ENCODE results near the gene PKP2.
A peak's percentile ranks its signal among the peaks of the same experiment; 100 is the strongest.
"Not testable (repeated sequence)": the region's sequence is repeated elsewhere in the genome, so short reads cannot be mapped to it uniquely, and the experiment has no call there.

PKP2 gene

DNA sequence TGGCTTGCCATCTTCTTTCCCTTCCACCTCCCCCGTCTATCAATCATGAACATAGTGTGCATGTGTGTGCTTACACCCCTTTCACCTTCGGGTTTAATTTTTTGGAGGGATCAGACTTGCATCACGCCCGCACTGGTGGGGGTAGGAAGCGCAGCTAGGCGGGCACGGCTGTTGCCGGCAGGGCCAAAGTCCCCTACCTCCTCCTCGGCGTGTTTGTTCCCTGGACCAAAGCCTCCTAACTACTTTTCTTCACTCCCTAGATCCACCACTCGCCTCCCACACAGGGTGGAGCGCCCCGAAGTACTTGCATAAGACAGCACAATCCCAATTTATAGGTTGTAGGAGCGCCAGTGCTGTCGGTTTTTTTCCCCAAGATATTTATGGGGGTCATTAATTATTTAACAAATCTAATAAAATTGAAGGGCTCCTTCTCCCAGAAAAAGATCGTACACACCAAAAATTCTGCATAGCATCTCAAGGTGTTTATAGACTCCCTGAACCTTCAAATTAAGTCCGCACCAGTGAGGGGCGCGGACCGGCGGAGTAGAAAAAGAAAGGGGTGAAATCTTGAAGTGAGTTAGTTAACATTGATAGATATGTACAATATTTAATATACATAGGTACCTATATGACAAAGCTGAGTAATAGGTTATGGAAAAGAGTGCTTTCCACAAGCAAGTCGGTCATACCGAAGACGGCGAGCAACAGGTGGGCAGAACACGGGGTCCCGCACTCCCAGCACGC, 717 bp downstream of the PKP2 start:
- no peak for DNase-seq

GRCh38 chr12:32894566-32894965, 2.0 kb downstream of the PKP2 start:
- no peak for DNase-seq

GRCh38 chr12:32893458-32893857, 3.1 kb downstream of the PKP2 start:
- DNase-seq: no peak

DNA sequence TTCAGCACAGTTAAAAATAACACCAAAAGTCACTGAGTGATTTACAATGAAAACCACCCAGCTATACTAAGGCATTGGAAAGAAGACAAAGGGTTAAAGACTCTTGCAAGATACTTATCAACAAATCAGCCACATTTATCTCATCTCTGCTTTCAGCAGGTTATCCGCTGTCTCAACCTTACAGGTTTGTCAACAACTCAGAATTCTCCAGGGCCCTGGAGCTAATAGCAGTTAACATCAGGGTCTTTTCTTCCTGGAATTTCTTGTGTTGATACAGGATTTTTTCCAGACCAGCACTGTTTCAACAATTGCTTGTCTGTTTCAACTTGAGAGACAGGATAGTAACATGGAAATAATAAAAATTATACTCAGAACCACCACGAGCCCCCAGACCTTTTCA, 3.5 kb downstream of the PKP2 start:
- no peak for DNase-seq

- DNase-seq: not testable (repeated sequence)
These were observed 4.2 kb downstream of the PKP2 start for GRCh38 chr12:32892369-32892768.

DNA sequence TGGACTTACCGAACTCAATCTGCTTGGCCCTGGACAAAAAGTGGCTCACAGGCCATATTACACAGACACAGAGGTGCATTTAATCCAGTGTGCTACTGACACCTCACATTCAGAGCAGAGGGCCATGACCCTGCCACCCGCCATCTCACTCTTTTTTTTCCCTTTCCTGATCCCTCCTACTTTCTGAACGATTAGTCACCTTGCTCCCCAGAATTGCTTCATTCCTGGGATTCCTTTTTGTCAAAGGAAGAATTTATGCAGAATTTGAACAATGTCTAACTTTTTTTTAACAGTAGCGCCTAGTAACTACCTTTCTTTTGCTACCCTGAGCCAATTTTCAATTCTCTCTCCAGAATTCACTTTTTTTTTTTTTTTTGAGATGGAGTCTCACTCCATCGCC, 4.6 kb downstream of the PKP2 start:
- peak; percentile 15 for DNase-seq

- no peak for DNase-seq
These were observed 5.1 kb downstream of the PKP2 start for GRCh38 chr12:32891526-32891925.

- peak; percentile 35 for DNase-seq
These were observed 7.4 kb downstream of the PKP2 start for GRCh38 chr12:32889011-32889760.

DNA sequence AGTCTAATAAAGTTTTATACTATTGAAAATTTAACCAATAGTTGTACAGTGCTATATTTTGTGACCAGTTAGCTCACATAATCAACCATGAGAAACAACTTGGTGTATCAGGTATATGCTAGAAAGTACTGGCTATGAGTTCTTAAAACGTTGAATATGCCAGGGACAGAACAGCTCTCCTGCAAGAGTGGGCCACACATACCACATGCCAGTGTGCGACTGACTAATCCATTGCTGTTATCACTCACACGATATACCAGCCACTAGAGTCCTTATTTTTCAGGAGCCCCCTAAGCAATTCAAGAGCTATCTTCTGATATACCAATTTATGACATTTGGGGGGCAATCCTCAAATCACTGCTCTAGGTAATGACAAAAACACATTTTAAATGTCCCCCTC, 9.5 kb downstream of the PKP2 start:
- DNase-seq: no peak

- no peak for DNase-seq
These were observed 10.7 kb downstream of the PKP2 start for GRCh38 chr12:32885831-32886230.

DNA sequence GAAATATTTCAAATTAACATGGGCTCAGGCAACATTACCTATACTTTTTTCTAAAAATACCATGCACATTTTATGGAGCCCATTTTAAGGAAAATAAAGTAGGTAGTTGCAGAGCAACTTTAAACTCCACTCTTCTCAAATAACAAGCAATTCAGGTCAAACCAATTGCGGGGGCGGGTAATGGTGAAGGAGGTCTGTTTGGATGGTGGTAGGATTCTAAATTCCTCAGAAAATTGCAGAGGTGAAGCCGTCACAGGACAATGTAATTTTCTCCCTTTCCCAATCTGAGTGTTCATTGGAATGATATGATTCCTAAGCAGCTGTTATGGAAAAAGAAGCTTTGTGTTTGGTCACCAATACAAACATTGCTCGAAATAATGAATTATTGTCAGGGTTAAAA, 11.6 kb downstream of the PKP2 start:
- DNase-seq: no peak

GRCh38 chr12:32881702-32882101, 14.9 kb downstream of the PKP2 start:
- DNase-seq: no peak

- DNase-seq: no peak
These were observed 15.5 kb downstream of the PKP2 start for GRCh38 chr12:32881107-32881506.

- not testable (repeated sequence) for DNase-seq
These were observed 17.5 kb downstream of the PKP2 start for GRCh38 chr12:32879066-32879465.

GRCh38 chr12:32877601-32878459, 18.7 kb downstream of the PKP2 start:
- no peak for DNase-seq

DNA sequence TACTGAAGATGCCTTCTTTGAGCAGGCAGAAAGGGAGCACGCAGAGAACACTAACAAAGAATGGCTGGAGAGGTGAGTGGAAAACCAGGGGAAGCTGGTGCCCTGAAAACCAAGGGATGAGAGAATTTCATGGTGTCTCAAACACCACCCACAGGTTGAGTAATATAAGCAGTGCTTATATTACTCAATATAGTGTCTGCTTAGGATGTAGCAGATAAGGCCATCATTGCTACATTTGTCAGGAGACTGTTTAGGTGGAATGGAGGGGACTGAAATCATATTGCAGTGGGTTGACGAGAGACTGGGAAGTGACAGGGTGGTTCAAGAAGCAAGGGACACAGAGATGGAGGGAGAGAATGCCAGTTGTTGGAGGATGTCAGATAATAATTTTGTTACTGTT, 20.6 kb downstream of the PKP2 start:
- DNase-seq: no peak

DNA sequence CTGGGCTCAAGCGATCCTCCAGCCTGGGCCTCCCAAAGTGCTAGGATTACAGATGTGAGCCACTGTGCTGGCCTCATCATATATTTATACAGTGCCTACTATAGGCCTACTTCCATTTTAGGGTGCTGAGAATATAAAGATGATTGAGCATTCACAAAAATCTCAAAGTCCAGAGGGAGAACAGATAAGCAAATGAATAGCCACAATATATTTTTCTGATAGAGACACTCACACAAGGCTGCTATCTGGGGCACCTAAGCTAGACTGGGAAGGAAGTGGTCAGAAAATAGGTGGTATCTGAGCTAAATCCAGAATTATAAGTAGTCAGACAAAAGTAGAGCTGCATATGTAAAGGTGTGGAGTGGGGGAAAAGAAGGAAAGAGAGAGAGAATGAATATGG, 21.6 kb downstream of the PKP2 start:
- DNase-seq: no peak

- DNase-seq: no peak
These were observed 22.5 kb downstream of the PKP2 start for GRCh38 chr12:32874078-32874477.

GRCh38 chr12:32872416-32872815, 24.2 kb downstream of the PKP2 start:
- not testable (repeated sequence) for DNase-seq

DNA sequence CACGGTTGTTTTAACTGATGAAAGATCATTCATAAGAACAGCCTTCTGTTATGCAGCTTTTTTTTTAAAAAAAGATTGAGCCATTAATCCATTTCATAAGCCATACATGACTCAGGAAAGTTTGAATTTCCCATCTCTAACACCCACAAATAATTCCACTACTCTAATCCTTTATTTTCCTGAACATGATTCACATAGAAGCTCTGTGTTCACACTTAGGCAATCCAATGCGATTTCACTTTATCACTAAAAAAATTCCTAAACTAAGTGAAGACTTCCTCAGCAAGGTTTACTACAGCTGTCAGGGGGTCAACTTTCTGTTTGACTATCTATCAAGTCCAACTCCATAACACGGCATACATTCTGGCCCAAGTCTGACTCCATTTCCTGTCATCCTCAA, 25.9 kb downstream of the PKP2 start:
- DNase-seq: no peak

DNA sequence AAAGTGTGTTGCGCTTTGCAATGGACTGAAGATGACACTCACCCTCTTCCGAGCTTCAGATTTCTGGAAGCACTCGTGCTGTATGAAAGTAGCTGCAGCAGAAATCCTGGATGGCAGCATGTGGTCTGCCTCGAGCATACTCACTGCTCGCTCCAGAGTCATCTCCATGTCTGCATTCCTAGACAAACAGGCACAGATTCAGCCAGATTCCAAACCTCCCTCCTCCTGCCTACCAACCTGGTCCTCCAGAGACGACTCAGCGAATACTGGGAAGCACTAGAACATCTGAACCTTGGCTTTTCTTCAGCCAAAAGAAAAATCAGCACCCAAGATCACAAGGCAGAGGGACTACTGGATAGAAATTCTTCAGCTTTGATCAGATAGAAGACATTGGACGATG, 27.7 kb downstream of the PKP2 start:
- no peak for DNase-seq

DNA sequence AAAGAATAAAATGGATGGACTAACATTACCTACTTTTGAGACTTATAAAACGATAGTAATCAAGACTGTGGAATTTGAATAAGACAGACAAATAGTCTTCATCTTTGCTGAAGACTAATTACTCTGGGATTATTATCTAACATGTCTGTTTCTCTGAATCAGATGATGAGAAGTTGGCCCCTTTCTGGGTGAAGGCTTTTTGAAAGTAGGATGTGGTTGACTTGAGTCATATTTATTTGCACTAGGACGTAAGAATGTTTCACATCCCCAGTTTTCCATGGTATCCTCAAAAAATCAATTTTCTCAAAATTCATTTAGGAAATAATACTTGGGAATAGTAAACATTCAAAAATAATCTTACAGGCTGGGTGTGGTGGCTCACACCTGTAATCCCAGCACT, 31.8 kb downstream of the PKP2 start:
- no peak for DNase-seq

DNA sequence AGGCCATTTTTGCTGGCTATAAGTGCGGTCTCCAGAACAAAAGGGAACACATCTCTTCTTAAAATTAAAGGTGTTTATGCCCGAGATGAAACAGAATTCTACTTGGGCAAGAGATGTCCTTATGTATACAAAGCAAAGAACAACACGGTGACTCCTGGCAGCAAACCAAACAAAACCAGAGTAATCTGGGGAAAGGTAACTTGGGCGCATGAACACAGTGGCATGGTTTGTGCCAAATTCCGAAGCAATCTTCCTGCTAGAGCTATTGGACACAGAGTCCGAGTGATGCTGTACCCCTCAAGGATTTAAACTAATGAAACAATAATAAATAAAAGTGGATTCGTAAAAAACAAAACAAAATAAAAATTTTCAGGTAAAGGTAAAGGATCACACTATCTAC, 33.4 kb downstream of the PKP2 start:
- no peak for DNase-seq
